ENCODE results near the gene GNL1.
A peak's percentile ranks its signal among the peaks of the same experiment; 100 is the strongest.
"Not testable (repeated sequence)": the region's sequence is repeated elsewhere in the genome, so short reads cannot be mapped to it uniquely, and the experiment has no call there.

The GNL1 gene

DNA sequence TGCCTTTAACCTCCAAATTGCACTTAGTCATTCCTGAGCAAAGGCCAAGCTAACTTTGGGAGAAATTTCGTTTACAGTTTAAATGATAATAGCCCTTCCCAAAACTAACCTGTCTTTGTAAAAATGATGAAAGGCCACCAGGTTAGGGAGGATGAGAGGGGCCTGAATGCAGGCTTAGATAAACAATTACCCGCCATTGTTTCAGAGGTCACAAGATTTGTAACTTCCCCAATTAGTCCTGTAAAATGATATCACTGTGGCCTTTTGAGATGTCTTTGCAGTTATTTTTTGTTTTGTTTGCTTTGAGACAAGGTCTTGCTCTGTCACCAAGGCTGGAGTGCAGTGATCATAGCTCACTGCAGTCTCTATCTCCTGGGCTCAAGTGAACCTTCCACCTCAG lies 26.3 kb downstream of the GNL1 start:
- no peak for DNase-seq

DNA sequence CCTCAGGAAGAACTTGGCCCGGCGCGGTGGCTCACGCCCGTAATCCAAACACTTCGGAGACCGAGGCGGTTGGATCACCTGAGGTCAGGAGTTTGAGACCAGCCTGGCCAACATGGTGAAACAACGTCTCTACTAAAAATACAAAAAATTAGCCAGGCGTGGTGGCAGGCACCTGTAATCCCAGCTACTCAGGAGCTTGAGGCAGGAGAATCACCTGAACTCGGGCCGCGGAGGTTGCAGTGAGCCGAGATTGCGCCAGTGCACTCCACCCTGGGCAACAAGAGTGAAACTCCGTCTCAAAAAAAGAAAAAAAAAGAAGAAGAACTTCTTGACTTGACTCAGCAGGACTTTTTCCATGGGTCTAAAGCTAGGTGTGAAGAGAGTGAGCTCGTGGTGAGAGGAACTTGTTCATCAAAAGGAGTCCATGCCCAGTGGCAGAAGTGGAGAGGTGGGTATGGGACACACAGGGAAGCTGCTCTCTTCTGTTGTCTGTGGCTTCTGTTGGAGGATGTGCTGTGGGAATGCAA lies 26.9 kb downstream of the GNL1 start:
- DNase-seq: not testable (repeated sequence)

DNA sequence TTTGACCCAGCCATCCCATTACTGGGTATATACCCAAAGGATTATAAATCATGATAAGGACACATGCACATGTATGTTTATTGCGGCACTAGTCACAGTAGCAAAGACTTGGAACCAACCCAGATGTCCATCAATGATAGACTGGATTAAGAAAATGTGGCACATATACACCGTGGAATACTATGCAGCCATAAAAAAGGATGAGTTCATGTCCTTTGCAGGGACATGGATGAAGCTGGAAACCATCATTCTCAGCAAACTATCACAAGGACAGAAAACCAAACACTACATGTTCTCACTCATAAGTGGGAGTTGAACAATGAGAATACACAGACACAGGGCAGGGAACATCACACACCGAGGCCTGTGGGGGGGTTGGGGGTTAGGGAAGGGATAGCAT lies 29.8 kb downstream of the GNL1 start:
- not testable (repeated sequence) for DNase-seq

DNA sequence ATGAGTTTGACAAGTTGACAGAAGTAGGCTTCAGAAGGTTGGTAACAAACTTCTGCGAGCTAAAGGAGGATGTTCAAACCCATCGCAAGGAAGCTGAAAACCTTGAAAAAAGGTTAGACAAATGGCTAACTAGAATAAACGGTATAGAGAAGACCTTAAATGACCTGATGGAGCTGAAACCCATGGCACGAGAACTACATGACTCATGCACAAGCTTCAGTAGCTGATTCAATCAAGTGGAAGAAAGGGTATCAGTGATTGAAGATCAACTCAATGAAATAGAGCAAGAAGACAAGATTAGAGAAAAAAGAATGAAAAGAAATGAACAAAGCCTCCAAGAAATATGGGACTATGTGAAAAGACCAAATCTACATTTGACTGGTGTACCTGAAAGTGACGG lies 34.3 kb downstream of the GNL1 start:
- not testable (repeated sequence) for DNase-seq

DNA sequence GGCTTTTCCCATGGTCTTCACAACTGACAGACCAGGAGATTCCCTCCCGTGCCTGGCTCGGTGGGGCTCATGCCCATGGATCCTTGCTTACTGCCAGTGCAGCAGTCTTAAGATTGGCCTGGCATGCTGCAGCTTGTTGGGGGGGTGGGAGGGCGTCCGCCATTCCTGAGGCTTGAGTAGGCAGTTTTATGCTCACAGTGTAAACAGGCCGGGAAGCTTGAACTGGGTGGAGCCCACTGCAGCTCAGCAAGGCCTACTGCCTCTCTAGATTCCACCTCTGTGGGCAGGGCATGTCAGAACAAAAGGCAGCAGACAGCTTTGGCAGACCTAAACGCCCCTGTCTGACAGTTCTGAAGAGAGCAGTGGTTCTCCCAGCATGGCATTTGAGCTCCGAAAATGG lies 35.2 kb downstream of the GNL1 start:
- not testable (repeated sequence) for DNase-seq

DNA sequence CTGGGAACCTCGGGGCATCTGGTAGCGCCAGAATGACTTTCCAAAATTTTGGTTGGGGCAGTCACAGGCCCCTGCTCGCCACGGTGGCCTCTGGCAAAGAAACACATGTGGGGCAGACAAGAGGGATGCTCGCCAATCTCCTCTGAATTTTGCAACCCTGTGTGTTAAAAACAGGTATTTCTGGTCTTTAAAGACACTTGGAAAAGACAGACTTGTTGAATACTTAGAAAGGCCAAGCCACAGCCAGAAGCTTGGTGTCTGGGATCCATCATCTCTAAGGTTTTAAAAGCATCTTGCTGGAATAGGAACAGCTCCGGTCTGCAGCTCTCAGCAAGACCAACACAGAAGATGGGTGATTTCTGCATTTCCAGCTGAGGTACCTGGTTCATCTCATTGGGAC lies 35.8 kb downstream of the GNL1 start:
- DNase-seq: no peak

DNA sequence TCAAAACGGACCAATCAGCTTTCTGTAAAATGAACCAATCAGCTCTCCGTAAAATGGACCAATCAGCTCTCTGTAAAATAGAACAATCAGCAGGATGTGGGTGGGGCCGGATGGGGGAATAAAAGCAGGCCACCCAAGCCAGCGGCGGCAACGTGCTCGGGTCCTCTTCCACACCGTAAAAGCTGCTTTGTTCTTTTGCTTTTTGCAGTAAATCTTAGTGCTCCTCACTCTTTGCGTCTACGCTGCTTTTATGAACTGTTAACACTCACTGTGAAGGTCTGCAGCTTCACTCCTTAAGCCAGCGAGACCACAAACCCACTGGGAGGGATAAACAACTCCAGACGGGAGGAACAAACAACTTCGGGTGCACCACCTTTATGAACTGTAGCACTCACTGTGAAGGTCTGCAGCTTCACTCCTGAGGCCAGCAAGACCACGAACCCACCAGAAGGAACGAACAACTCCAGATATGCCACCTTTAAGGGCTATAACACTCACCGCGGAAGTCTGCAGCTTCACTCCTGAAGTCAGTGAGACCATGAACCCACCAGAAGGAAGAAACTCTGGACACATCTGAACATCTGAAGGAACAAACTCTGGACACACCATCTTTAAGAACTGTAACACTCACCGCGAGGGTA lies 37.7 kb downstream of the GNL1 start:
- not testable (repeated sequence) for DNase-seq

DNA sequence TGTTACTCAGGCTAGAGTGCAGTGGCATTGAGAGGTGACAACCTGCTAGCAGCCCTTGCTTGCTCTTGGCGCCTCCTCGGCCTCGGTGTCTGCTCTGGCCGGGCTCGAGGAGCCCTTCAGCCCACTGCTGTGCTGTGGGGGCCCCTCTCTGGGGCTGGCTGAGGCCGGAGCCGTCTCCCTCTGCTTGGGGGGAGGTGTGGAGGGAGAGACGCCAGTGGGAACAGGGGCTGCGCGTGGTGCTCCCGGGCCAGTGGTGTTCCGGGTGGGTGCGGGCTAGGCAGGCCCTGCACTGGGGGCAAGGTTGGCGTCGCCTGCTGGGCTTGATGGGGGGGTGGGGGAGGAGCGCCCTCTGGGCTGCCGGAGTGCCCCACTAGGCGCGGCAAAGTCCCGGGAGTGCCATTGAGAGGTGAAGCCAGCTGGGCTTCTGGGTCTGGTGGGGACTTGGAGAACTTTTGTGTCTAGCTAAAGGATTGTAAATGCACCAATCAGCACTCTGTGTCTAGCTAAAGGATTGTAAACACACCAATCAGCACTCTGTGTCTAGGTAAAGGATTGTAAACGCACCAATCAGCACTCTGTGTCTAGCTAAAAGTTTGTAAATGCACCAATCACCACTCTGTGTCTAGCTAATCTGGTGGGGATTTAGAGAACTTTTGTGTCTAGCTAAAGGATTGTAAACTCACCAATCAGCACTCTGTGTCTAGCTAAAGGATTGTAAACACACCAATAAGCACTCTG lies 38.4 kb downstream of the GNL1 start:
- DNase-seq: not testable (repeated sequence)

DNA sequence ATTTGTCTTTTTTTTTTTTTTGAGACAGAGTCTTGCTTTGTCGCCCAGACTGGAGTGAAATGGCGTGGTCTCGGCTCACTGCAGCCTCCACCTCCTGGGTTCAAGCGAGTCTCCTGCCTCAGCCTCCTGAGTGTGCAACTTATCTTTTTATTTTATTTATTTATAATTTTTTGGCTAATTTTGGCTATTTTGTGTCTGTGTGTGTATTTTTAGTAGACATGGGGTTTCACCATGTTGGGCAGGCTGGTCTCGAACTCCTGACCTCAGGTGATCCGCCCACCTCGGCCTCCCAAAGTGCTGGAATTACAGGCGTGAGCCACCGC lies 39.6 kb downstream of the GNL1 start:
- DNase-seq: not testable (repeated sequence)

DNA sequence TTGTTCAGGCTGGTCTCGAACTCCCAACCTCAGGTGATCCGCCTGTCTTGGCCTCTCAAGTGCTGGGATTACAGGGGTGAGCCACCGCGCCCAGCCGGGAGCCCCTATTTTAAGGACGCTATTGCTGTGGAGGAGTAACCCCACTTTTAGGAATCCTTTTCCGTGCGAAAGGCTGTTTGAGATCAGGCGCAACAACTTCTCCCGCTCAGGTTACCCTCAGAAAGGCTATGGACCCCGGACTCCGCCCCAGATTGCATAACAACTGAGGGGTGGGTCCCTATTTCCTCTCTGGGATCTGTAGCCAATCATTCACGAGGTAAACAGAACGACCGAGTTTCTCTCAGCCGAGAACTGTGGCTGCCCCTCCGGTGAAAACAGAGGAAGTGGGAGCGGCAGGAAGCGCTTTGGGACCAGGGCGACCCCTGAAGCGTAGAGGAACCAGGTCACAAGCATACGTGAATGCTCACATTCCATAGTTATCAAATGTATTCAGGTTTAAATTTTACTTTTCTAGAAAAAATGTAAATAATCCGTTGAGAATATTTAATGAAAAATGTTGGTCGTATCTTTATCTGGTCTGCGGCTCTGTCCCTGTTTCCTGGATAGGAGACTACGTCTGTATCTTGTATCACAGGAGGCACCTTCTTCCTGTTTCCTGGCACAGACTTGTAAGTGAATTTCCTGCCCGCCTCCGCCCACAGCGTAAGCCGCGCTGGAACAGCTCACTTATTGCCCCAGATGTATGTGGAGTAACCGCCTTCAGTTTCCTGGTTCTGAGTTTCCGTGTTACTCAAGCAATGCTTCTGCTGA lies 40.1 kb downstream of the GNL1 start:
- DNase-seq: peak in 50 of 58 donors; percentile 2 to 76 (median 32)

DNA sequence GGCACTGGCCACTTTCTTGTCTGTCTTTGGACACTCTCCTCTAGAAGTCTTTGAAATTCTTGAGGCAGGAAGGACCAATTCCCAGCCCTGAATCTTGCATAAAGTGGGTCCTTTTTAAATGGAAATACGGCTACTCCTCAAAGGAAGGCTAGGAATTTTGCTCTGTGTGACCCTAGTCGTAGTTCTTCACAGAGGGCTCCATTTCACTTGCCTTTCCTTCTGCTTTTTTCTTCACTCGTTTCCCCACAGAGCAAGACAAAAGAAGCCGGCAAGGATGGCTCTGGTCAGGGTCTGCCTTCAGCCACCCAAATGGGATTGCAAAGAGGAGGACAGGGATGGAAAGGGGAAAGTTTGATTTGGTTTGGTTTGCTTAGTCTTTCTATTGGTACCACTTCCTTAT lies 41.2 kb downstream of the GNL1 start:
- no peak for DNase-seq

DNA sequence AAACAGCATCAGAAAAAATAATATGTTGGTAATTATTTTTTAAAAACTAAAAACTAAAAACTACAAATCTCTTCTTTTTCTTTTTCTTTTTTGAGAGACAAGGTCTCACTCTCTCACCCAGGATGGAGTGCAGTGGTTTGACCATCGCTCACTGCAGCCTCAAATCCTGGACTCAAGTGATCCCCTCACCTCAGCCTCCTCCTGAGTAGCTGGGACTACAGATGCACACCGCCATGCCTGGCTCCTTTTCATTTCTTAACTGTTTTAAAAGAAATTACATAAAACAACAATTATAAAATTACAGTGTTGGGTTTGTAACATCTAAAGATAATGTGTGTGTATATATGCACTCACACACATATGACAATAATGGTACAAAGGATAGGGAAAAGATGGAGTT lies 42.8 kb downstream of the GNL1 start:
- DNase-seq: no peak

DNA sequence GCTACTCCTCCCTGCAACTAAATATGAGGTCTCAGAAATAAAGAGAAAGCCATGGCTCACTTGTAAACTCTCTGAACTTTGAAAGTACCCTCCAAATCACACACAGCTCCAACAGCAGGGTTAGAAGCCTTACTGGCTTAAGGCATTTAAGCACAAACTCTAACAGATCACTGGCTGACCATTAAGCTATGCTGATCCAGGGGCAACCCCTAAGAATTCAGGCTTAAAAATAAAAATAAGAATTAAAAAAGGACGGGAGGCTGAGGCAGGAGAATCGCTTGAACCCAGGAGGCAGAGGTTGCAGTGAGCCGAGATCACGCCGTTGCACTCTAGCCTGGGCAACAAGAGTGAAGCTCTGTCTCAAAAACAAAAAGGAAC lies 45.1 kb downstream of the GNL1 start:
- no peak for DNase-seq

DNA sequence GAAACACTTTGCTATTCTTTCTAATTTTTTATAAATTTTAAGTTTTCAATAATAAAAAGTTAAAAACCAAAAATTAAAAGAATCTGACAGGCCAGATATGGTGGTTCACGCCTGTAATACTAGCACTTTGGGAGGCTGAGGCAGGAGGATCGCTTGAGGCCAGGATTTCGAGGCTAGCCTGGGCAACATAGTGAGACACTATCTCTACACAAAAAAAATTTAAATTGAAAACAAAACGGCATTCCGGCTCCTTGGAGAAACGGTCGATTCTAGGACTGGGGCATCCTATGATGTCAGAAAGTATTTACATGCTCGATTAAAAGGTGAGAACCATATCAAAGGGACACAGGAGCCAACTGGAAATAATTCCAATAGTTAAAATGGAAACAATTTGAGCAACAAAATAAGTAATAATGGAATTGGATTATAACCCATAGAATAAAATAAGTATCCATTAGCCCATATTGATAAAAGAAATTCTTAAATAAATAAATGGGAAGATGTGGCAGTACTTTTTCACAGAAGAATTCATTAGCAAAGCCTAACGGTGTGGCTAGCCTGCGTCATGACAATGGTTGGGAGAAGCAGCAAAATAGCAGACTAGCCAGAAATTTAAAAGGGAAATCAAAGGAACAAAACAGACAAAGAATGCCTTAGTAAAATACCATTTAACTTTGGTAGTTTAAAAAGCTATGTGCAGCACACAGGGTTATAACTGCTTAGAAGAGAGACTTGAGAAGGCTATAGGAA lies 45.7 kb downstream of the GNL1 start:
- DNase-seq: no peak

DNA sequence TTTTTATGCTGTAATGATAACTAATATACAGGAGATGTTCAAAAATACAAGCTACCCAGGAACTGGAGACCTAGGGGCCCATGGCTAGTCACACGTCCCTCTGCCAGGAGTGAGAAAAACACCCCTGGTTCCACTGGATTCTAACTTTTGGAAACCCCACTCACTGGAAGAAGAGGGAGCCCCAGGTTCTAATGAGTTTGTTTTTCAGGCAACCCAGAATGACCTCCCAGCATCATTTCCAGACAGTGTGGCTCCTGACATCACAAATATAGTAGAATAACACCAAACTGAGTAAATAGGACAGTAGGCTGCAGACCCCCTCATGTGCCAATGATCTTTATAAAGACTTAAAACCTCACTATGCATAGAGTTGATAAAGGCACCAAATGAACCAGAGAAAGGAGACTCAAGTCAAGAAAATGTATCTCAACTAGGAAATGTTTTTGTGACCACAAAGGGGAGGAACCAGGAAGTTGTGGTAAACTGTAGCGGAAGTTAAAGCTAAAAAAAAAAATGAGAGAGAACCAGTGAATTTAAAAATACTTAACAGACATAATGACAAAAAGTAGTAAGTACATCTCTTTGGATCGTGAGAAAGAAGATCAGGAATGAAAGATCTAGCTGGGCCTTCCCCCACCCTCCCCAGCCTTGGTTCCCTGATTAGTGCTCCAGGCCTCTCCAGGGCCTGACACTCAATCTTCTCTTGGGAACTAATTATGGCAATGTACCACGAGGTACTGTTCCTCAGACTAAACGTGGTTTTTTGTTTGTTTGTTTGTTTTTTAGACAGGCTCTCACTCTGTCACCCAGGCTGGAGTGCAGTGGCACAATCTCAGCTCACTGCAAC lies 47.2 kb downstream of the GNL1 start:
- DNase-seq: no peak

DNA sequence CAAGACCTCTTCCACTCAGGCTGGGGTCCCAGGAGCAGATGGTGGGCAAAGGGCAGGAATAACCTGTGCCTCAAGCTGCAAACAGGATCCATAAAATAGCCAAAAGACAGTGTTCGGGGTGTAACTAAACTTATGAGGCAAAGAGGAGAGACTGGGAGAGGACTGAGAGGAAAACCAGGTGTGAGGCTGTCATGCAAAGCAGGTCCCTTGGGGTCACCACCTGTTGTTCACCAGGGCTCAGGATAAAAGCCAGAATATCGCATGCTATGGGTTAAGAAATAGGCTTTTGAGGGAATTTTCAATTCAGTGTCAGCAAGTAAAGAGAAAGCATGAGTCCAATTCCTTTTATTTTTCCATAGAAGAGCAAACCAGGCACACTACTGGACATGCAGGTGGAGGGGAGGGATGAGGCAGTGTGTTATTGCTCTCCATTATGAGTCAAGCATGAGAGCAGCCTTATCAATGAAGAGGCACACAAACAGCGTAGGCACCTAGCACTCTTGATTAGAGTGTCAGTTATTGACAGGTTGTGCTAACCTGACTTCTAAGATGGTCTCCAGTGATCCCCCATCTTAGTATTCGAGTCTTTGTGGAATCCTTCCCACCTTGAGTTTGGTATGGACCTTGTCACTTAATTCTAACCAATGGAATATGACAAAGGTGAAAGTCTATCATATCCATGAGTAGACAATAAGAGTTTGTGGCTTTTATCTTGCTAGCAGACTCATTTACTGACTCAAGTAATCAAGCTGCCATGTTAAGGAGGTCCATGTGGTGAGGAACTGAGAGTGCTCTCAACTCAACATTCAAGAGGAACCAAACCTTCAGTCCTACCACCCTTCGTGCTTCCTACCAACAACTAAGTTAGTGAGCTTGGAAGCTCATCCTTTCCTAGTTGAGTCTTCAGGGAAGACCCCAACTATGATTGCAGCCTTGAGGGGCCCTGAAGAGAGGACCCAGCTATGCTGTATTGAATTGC lies 48.2 kb downstream of the GNL1 start:
- no peak for DNase-seq

DNA sequence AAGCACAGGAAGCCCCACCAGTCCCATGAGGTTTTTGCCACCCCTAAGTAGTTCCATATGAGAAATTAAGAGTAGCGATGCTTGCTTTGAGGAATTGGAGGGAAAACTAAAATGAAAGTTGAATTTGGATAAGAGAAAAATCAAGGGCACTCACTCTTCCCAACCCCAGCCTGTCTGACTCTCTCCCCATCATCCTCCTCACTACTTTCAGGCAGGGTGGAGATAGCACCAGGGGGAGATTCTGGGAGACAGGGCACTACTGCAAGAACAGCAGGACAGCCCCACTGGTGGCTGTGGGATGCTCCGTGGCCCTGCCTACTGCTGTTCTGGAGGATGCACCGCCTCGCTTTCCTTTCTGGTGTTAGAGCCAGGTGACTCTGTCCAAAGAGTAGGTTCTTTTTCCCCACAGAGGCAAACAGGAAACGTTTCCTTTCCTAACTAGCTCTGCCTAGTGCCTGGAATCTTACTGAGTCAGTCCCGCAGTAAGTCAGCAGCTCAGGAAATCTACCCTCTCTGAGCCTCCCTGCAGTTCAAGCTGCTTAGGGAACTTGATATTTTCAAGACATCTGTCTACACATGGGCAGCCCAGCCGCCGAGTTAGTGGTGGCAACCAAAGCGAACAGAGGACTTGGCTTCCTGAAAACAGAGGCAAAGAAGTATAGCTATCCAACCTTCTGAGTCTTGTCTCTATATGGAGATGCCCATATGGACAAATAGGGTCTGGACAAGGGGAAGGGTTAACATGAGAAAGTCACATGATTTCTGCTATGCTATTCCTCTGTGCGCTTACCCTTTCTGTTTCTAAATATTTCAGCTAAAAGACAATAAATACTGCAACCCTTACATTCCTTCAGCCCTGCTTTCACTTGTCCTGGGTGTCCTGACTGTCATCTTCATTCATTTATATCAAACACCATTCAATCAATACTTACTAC lies 55.6 kb downstream of the GNL1 start:
- DNase-seq: no peak

DNA sequence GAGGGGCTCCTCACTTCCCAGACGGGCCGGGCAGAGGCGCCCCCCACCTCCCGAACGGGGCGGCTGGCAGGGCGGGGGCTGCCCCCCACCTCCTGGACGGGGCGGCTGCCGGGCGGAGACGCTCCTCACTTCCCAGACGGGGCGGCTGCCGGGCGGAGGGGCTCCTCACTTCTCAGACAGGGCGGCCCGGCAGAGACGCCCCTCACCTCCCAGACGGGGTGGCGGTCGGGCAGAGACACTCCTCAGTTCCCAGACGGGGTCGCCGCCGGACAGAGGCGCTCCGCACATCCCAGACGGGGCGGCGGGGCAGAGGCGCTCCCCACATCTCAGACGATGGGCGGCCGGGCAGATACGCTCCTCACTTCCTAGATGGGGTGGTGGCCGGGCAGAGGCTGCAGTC lies 57.6 kb downstream of the GNL1 start:
- not testable (repeated sequence) for DNase-seq
